Colonic mucosa (tissue), 4 donors: Measurements from ENCODE around the gene CALML5. TPM values are rescaled to one million over a fixed set of nuclear protein-coding genes. Genes with fewer than 3 reads are reported as not detected.

Source experiments
- DNase-seq: peaks from one replicate; pipeline ENCODE4 v3.0.0-alpha.2; 2020
- H3K27ac ChIP-seq: fragments of 200-600 bp; one replicate; pipeline ENCODE4 v1.8.0; 2021
- H3K27me3 ChIP-seq: fragments of 200-600 bp; one replicate; pipeline ENCODE4 v1.8.0; 2021
- H3K36me3 ChIP-seq: fragments of 200-600 bp; one replicate; pipeline ENCODE4 v1.8.0; 2021
- H3K4me1 ChIP-seq: fragments of 200-600 bp; one replicate; pipeline ENCODE4 v1.8.0; 2021; ENCODE audit warnings: mild to moderate bottlenecking
- H3K4me3 ChIP-seq: fragments of 200-600 bp; one replicate; pipeline ENCODE4 v1.8.0; 2021
- H3K9ac ChIP-seq, 2 donors: one replicate each; pipeline ENCODE4 v1.7.0; 2013; ENCODE audit warnings: control low read depth in 2 of 2, low read depth in 2 of 2, low read length in 2 of 2
- H3K9me3 ChIP-seq: fragments of 200-600 bp; one replicate; pipeline ENCODE4 v1.8.0; 2021
- intact Hi-C: fragments of 100-400 bp; cut with DNase I; formaldehyde crosslinking; loops from one replicate; pipeline ENCODE4 v1.14.1; 2022
- total RNA-seq, 2 donors: library from RNA; stranded (reverse); fragmentation: NEBNext Ultra II Directional in 1 of 2; extraction: Animal tissue kit (Norgen Biotek cat#: 25700) in 1 of 2; gene quantifications; one replicate each; pipeline ENCODE4 v1.2.1, GENCODE V29; 2021
- TF ChIP-seq, protein P1 (sequence below): fragments of 200-600 bp; IDR thresholded peaks from one replicate; pipeline ENCODE4 v1.8.0; 2022; ENCODE audit warnings: antibody characterized with exemption, mild to moderate bottlenecking
- donor health status: healthy.
- donor health status: DM: no; HTN: no; CAD: no.
- donor health status: DM: no; HTN: no; CAD: no.

The CALML5 gene, protein sequence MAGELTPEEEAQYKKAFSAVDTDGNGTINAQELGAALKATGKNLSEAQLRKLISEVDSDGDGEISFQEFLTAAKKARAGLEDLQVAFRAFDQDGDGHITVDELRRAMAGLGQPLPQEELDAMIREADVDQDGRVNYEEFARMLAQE
- not detected for total RNA-seq

DNA sequence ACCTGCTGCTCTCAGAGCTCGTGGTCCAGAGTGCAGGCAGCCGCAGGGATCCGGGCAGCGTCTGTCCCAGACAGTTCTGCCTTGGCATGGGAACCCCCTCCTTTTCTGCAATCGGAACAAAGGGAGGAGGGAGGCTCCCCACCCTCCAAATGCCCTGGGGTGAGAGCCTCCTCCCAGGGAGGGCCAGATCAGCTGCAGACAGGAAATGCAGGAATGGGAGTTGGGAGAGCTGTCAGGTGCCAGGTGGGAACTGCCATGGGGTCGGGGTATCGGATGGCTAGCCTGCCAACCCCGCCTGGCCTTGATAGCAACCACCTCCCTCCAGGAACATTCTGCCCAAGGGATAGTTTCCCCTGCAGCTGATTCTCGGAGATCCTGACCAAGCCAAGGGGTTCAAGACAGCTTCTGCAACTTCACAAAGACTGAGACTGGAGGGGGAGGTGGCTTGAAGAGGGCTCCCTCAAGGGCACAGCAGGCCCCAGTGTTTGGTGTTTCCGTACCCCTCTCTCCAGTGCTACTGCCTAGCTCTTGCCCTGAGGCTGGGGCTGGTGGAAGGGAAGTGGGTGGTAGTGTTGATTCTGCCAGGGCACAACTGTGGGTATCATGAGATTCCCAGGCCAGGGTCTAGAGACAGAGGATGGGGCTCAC is at the start of gene CALML5:
TSS of gene CALML5 (minus strand) at position 78 of the 648 bp plus-strand sequence. CDS start 132 bp downstream, outside the sequence.
- no peak within 1 kb of the TSS for H3K4me3 ChIP-seq
- H3K4me1 ChIP-seq: no peaks in the 10 kb centered on the region
- H3K9ac ChIP-seq: no peak within 1 kb of the TSS
- H3K36me3 ChIP-seq: no peaks in the 10 kb centered on the region
- H3K27ac ChIP-seq: no peak within 1 kb of the TSS
- TF ChIP-seq, protein P1, sequence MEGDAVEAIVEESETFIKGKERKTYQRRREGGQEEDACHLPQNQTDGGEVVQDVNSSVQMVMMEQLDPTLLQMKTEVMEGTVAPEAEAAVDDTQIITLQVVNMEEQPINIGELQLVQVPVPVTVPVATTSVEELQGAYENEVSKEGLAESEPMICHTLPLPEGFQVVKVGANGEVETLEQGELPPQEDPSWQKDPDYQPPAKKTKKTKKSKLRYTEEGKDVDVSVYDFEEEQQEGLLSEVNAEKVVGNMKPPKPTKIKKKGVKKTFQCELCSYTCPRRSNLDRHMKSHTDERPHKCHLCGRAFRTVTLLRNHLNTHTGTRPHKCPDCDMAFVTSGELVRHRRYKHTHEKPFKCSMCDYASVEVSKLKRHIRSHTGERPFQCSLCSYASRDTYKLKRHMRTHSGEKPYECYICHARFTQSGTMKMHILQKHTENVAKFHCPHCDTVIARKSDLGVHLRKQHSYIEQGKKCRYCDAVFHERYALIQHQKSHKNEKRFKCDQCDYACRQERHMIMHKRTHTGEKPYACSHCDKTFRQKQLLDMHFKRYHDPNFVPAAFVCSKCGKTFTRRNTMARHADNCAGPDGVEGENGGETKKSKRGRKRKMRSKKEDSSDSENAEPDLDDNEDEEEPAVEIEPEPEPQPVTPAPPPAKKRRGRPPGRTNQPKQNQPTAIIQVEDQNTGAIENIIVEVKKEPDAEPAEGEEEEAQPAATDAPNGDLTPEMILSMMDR: no peak
- no peaks in the 10 kb centered on the region for H3K27me3 ChIP-seq
- DNase-seq: no peak
- no peaks in the 10 kb centered on the region for H3K9me3 ChIP-seq
- intact Hi-C loops: no loop called here

DNA sequence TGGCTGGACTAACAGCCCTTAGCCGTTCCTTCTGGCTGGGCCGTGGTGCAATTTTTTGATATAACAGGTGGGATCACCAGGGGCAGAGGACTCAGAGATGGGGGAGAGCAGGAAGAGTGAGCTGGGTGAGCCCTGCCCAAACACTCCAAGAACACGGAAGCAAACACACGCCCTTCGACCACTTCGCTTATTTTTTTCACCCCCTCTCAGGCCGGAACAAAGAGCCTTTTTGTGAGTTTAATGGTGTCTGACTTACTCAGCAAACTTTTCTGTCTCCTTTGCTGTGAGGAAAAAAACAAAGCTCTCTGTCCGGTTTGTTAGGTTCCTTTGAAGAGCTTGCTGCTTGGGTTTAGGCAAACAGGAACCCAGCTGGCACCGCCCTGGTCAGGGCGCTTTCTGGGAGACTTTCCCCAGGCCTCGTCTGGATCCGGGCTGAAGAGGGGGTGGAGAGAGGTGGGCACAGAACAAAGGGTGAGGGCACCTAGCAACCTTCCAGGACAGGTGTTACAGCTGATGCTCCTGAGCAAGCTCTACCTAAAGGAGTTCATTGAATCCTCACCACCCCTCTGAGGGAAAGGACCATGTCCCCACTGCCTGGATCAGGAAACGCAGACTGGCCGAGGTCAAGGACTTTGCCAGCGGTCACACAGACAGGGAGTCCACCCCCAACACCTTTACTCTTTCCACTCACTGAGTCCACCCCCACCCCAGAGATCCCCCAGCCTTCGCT is 48.7 kb upstream of the CALML5 start:
- H3K4me3 ChIP-seq: no peak overlapping the region
- no peaks in the 10 kb centered on the region for H3K9me3 ChIP-seq
- peak; percentile 73 for DNase-seq
- H3K27ac ChIP-seq: peak overlapping the region; percentile 93
- no peaks in the 10 kb centered on the region for H3K36me3 ChIP-seq
- no peaks in the 10 kb centered on the region for H3K27me3 ChIP-seq
- intact Hi-C loops: loop anchor here (5.0 kb wide), 1 partner anchor 101 kb away; no protein-coding TSS in a partner anchor
- peak overlapping the region; percentile 48 to 92 for H3K9ac ChIP-seq
- TF ChIP-seq, protein P1: no peak
- peaks cover 36% of the 10 kb centered on the region for H3K4me1 ChIP-seq

GRCh38 chr10:5547681-5547930 is 48.2 kb upstream of the CALML5 start:
- DNase-seq: no peak
- H3K27ac ChIP-seq: peak overlapping the region; percentile 93
- H3K9ac ChIP-seq: peak overlapping the region; percentile 48 to 92
- H3K27me3 ChIP-seq: no peaks in the 10 kb centered on the region
- H3K9me3 ChIP-seq: no peaks in the 10 kb centered on the region
- intact Hi-C loops: loop anchor here (5.0 kb wide), 1 partner anchor 100 kb away; no protein-coding TSS in a partner anchor
- peaks cover 36% of the 10 kb centered on the region for H3K4me1 ChIP-seq
- no peak overlapping the region for H3K4me3 ChIP-seq
- no peaks in the 10 kb centered on the region for H3K36me3 ChIP-seq
- TF ChIP-seq, protein P1: no peak

DNA sequence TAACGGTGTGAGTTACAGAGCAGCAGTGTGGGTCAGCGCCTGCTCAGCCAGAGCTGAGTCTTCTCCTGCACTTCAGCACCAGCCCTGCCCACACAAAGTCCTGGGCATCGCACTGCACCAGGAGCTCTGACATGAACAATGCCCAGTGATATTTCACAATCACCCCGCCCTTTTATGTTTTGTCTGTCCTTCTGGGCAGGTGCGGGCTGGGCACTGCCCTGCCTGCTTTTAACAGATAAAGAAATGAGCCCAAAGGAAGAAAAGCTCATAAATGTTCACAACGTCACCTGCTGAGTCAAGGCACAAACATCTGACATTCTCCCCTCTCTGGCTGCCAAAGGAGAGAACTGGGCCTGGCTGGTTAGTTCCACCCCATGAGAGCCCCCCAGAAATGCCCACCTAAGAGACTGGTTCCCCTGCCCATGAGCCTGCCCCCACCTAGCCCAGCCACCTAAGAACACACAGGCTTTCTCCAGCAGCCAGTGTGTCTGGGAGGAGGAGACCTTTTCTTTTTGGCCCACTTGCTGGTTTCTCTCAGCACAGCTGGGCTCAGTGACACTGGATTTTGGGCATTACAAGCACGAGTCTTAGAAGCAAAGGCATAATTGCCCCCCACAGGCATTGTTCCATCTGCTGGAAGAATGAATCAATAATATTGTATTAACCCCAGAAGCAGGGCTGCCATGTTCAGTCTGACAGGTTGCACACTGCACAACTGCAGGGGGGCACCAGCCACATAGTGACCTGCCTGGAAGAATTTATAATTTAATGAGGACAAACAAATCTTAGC is 47.7 kb upstream of the CALML5 start:
- intact Hi-C loops: loop anchor here (5.0 kb wide), 1 partner anchor 100 kb away; no protein-coding TSS in a partner anchor
- no peaks in the 10 kb centered on the region for H3K36me3 ChIP-seq
- H3K9ac ChIP-seq: peak overlapping the region; percentile 62 to 92
- TF ChIP-seq, protein P1: no peak
- no peak overlapping the region for H3K4me3 ChIP-seq
- peak overlapping the region; percentile 93 for H3K27ac ChIP-seq
- no peaks in the 10 kb centered on the region for H3K9me3 ChIP-seq
- peaks cover 36% of the 10 kb centered on the region for H3K4me1 ChIP-seq
- H3K27me3 ChIP-seq: no peaks in the 10 kb centered on the region
- peak; percentile 89 for DNase-seq
